ENCODE measurements around the gene KCNJ5.

Gene KCNJ5

DNA sequence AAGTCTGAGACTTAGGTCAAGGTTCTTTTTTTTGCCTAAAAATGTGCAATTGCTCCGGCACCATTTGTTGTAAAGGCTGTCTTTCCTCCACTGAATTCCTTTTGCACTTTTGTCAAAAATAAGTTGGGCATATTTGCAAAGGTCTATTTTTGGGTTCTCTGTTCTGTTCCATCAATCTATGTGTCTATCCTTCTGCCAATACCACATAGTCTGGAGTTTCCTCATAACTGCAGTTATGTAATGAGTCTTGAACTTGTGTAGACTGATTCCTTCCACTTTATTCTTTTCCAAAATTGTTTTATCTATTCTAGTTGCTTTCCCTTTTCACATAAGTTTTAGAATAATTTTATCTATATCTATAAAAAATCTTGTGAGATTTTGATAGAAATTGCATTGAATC lies 6.7 kb downstream of the KCNJ5 start:
- DNase-seq, result no peak

- DNase-seq, result no peak
These were observed 7.6 kb downstream of the KCNJ5 start for GRCh38 chr11:128898580-128899344.

GRCh38 chr11:128900468-128900867 lies 9.3 kb downstream of the KCNJ5 start:
- no peak for DNase-seq

- DNase-seq, result no peak
These were observed 10.7 kb downstream of the KCNJ5 start for GRCh38 chr11:128901653-128902514.

- no peak for DNase-seq
These were observed 11.4 kb downstream of the KCNJ5 start for GRCh38 chr11:128902515-128903066.

DNA sequence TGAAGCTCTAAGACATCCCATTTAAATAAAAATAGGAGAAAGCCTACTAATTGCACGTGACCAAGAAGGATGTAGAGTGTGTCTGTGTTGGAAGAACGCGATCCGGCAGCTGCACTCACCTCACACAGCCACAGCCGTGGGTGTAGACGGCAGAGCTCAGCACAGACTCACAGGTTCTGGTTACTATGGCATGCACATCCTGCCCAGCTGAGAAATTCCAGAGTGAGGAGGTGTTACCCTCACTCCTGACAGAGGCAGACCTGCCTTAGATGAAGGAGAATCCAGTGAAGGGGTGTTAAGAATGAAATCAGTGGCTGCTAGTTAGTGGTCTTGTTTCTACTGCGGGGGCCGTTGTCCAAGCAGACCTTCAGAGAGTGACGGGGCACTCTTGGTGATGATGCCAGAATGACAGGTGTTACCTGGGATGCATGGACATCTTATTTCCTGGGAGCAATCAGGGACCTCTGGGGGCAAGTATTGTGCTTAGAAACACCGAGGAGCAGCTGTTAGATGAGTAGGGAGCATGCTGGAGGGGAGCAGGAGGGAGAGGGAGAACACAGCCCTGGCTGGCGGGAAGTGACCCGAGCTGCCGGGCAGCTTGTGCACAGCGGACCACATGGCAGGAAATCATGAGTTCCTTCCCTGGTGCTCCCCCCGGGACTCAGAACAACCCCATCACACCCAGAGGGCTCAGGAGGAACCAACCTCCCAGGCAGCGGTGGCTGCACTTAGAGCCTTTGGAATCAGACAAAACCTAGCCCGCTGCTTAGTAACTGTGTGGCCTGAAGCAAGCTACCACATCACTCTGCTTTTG lies 12.3 kb downstream of the KCNJ5 start:
- DNase-seq, result no peak

GRCh38 chr11:128904303-128904655 lies 13.1 kb downstream of the KCNJ5 start:
- no peak for DNase-seq

GRCh38 chr11:128904656-128905344 lies 13.6 kb downstream of the KCNJ5 start:
- no peak for DNase-seq

DNA sequence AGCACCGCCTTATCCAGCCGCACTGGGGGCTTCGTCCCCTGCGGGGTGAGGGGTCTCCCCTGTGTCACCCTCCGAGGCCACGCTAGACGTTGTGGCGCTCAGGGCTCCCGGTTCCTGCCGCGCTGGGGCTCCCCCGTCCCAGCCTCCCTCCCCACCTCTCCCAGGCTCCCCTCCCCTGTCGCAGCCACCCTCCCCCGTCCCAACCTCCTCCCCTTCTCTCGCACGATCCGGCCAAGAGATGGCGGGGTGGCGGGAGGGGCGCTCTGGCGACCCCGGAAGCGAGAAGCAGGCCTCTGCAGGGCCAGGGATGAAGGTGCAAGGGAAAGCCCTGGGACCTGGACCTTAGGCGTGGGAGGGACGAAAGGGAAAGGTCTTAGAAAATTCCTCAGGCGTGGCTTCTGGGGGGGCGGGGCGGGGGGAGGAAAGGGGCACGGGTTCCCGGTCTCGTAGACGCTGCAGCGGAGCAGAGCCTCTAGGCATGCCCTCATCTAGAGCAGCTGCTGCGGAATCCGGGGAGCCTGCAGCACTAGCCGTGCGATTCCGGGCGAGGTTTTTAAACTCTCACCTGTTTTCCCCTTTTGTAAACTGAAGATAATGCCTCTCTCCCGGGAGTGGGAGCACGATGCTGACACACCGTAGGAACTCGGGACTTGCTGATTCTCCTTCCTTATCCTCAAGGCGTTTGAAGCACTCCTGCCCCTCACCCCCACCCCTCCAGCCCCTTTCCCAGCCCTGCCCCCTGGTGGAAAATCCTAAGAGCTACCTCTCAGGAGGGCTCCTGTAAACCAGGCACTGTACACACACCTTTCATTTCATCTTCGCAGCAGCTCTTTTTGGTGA lies 14.4 kb downstream of the KCNJ5 start:
- DNase-seq, result no peak

DNA sequence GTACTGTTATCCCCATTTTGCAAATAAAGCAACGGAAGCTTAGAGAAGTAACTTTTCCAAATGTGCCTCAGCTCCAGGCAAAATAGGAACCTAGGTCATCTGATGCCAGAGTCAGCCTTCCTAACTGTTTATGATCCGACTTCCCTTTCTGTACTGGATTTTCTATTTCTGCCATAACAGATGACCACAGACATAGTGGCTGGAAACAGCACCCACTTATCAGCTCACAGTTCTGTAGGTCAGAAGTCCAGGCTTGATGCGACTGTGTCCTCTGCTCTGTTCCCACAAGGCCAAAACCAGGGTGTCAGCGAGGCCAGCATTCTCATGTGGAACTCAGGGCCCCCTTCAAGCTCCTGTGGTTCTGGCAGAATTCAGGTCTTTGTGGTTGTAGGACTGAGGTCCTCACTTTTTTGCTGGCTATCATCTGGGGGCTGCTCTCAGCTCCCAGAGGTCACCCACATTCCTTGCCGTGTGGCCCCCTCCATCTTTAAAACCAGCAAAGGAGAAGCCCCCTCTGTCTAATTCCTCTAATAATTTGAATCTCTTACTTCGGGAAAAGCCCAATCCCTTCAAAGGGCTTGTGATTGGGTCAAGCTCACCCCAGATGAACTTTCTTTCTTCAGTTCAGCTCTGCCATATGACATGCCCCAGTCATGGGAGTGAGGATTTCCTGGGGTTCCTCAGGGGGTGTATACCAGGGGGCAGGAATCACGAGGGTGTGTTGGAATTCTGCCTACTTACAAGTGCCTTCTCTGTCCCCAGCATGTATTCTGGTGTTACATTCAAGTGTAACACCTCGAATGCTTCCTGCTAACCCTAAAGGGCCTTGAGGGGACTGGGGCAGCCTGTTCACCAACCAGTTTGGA lies 15.3 kb downstream of the KCNJ5 start:
- DNase-seq, result no peak

- DNase-seq, result no peak
These were observed 16.4 kb downstream of the KCNJ5 start for GRCh38 chr11:128907585-128907984.

GRCh38 chr11:128908391-128909246 lies 17.5 kb downstream of the KCNJ5 start:
- DNase-seq, result no peak

- no peak for DNase-seq
These were observed 18.4 kb downstream of the KCNJ5 start for GRCh38 chr11:128909438-128910125.

DNA sequence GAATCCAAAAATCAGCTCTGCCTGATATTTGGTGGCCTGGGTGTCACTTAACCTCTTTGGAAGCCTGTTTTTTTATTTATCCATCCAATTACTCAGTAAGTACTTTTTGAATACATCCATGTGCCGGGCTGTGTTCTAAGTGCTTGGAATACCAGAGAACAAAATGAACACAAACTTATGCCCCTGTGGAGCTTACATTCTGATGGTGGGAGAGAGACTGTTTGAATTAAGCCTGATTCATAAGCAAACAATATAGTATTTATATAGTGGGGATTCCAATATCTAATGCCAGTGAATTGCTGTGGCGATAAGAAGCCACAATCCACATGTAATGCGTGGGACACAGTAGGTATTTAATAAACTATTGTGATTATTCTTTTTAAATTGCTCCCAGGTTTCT lies 19.4 kb downstream of the KCNJ5 start:
- no peak for DNase-seq

GRCh38 chr11:128911239-128911638 lies 20.1 kb downstream of the KCNJ5 start:
- no peak for DNase-seq

DNA sequence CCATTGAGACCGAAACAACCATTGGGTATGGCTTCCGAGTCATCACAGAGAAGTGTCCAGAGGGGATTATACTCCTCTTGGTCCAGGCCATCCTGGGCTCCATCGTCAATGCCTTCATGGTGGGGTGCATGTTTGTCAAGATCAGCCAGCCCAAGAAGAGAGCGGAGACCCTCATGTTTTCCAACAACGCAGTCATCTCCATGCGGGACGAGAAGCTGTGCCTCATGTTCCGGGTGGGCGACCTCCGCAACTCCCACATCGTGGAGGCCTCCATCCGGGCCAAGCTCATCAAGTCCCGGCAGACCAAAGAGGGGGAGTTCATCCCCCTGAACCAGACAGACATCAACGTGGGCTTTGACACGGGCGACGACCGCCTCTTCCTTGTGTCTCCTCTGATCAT lies 20.5 kb downstream of the KCNJ5 start:
- DNase-seq, result no peak

DNA sequence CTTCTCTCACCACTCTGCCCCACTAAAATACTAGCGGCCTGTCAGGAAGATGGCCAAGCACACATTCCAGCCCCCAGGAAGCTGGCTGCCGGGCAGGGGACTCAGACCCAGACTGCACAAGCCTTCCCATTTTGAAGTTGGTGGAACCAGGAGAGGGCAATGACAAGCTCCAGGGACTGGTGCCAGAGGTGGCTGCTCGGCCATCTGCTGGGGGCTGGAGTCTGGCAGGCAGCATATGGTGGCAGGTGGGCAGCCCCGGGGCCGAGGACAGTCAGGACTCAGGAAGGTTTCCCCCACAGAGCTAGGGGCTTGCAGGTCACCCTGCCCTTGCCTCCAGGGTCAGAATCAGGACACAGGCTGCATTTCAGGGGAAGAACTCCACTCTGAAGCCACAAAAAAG lies 22.6 kb downstream of the KCNJ5 start:
- DNase-seq, result no peak

- DNase-seq, result no peak
These were observed 23.3 kb downstream of the KCNJ5 start for GRCh38 chr11:128914216-128915148.
